Measurements from ENCODE around the gene ZNF385C.

DNA sequence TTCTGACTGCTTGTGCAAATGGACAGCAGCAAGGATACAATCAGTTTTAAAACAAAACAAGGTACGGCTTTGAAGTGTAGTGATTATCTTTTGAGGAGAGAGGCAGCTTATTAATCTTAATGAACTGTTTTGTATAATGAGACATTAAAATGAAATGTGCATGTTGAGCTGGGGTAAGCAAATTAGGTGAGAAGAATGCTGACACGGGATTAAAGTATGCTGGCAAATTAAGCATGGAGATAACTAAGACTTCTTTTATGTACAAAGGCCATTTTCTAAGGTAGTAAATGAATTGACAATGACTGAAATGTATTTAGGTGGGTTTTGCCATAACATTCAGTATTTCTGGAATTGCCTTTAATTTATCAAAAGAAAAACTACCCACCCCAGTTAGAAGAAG is 99.8 kb downstream of the ZNF385C start:
- TF ChIP-seq, protein P1, sequence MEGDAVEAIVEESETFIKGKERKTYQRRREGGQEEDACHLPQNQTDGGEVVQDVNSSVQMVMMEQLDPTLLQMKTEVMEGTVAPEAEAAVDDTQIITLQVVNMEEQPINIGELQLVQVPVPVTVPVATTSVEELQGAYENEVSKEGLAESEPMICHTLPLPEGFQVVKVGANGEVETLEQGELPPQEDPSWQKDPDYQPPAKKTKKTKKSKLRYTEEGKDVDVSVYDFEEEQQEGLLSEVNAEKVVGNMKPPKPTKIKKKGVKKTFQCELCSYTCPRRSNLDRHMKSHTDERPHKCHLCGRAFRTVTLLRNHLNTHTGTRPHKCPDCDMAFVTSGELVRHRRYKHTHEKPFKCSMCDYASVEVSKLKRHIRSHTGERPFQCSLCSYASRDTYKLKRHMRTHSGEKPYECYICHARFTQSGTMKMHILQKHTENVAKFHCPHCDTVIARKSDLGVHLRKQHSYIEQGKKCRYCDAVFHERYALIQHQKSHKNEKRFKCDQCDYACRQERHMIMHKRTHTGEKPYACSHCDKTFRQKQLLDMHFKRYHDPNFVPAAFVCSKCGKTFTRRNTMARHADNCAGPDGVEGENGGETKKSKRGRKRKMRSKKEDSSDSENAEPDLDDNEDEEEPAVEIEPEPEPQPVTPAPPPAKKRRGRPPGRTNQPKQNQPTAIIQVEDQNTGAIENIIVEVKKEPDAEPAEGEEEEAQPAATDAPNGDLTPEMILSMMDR (IDR thresholded peaks at IDR 0.05) = no peak
- no peak for TF ChIP-seq POLR2A (IDR thresholded peaks at IDR 0.05)

Measured in testis (tissue), 2 donors.